Stimulated activated CD8-positive, alpha-beta memory T cell treated with anti-CD3 and anti-CD28 coated beads, Interleukin-15, amount 100 ng/mL, for 24 hours (primary cell): ENCODE measurements around the gene FMNL2.

ENCODE experiments used
- DNase-seq: peaks from one replicate; pipeline ENCODE4 v3.0.0-alpha.2; 2020; ENCODE audit warnings: low read depth

FMNL2 gene

GRCh38 chr2:152618193-152618564, 283.2 kb downstream of the FMNL2 start:
- no peak for DNase-seq

DNA sequence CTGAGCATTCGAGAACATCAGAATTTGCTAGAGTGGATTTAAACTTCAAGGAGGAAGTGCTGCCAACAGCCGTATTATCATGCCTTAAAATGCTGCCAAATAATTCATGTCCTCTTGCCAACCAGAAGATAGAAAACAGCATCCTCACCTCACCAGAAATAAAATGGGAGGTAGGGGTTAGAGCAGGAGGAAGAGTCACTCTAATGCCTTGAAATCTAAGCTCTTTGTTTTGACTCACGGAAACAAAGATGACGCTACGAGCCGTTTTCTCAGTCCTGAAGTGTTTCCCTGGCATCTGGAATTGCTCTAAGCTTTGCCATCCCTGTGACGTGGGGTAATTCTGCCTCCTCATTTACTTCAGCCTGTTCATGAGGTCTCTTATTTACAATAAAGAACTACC, 285.2 kb downstream of the FMNL2 start:
- DNase-seq = no peak

- DNase-seq = no peak
These were observed 286.0 kb downstream of the FMNL2 start for GRCh38 chr2:152620985-152621384.

GRCh38 chr2:152622219-152622618, 287.2 kb downstream of the FMNL2 start:
- DNase-seq = no peak

DNA sequence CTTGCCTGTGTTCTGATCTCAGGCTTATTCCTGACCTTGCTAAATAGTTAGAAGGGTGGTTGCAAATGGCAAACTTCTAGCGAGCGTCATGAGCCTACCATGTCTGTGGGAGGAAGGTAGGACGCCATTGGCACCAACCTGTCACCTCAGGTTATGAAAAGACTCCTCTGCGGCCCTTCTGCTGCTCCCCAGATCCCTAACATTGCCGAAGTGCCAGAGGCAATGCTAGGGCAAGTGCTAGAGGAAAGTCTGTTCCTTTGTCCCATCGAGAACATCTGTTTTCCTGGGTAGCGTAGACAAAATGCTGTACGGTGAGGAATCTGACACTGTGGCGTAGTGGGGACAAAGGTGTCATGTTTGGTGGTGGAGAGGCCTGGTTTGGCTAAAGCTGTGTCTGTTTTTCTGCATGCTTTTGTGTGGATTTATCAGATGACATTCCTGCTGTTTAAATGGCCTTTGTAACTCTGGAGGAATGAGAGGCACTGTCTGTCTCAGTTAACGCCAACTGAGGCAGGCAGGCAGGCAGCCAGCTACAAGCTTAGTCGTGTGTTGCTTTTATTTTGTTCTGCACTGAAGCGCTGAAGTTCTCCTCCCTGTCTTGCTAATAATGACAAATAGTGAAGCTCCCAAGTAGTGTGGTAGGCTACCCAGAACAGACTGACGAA, 288.2 kb downstream of the FMNL2 start:
- no peak for DNase-seq

GRCh38 chr2:152623775-152624174, 288.8 kb downstream of the FMNL2 start:
- no peak for DNase-seq

- DNase-seq = no peak
These were observed 289.8 kb downstream of the FMNL2 start for GRCh38 chr2:152624805-152625204.

GRCh38 chr2:152626911-152627339, 292.0 kb downstream of the FMNL2 start:
- no peak for DNase-seq

DNA sequence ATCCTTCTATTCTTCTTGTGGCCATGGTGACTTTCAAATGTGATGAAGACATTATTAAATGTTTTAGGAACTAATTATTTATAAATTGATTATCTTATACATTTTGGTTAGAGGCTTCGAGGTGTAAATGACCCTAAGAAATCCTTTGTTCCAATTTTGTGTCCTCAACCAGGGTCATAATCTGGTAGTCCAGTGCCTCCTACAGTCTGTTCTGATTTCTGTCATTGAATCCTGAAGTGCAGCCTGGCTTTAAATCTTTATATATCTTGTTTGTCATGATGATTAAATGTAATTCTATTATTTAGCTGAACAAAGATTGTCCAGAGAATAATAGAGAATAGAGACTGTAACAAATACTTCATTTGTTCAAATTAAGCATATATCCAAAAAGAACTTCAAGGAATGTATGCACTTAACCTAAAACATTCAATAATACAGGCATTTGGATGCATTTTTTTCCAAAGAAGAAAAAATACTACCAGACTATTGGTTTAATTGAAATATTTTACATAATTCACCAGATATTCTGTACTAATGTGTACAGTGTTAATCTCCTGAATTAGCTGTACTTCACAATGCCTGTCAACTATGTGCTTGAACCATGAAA, 292.5 kb downstream of the FMNL2 start:
- DNase-seq = no peak

DNA sequence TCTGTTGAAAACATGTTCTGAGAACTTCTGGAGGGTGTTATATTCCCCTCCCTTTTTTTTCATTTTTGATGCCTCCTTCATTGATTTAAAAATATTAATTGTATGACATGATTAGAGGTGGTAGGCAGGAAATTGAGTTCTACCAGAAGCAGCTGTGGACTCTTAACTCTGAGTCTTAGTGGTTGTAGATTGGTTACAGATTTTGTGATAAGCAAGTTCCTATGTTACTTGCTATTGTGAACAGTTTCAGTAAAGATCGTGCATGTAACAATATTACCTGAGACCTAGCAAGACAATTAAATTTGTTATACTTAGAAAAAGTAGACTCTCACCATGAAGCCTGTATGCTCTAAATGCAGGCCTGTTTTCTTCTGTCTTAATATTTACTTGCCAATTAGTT, 294.2 kb downstream of the FMNL2 start:
- DNase-seq = no peak

DNA sequence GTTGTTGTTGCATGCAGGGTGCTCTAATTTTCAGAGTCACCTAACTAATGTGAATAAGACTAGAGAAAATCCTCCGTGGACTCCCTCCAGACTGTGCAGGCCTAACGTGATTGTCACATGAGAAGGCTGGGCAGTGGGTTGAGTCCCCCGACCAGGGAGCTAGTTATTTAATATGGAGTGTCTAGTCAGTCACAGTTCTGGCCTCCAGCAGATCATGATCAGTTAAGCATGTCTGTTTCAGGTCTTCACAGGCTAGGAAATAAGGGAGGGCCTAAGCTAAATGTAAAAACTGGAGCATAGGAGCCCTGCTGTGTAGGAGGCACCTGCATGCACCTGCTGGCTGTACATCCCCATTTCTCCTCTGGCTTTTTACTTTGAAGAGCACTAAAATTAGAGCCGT, 295.5 kb downstream of the FMNL2 start:
- DNase-seq = no peak

GRCh38 chr2:152632736-152633135, 297.8 kb downstream of the FMNL2 start:
- DNase-seq = no peak

DNA sequence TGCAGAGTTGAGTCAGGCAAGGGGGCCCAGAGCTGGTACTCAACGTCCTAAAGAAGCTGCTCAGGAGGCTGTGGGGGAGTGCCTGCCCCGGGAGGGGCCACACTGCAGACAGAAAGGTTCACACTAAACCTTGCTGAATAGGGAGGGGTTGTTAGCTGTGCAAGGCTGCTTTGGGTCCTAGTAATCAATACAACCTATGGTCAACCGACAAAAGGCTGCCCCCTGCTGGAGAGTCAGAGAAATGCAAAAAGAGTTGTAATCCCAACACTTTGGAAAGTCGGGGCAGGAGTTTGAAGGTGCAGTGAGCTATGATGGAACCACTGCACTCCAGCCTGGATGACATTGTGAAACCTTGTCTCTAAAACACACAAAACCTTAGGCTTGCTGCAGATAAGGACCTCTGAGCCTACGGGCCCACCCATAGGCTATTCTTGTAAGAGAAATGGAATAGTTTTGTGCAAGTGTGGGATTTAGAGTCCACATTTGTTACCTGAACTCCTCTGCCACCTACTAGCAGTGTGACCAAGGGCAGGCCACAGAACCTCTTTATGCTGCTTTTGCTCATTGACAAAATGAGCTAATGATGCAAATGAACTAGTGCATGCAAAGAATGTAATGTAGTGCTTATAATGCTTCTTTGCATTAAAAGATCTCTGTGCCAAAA, 300.8 kb downstream of the FMNL2 start:
- peak; percentile 35 for DNase-seq

DNA sequence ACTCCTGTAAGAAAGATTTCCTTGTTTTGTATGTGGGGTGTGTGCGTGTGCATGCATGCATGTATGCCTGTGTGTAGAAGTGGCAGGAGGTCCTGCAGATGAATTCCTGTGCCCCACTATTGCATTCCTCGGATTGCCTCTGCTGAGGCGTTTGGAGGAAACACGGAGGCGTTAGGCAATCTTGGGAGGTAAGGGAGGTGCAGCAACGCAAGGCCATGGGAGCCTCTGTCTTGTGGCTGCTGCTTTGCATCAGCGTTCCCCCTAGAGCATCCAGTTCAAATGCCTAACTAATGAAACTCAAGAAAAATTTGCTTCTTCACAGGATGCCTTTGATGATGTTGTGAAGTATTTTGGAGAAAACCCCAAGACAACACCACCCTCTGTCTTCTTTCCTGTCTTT, 302.3 kb downstream of the FMNL2 start:
- DNase-seq = no peak

GRCh38 chr2:152638056-152638455, 303.1 kb downstream of the FMNL2 start:
- no peak for DNase-seq

DNA sequence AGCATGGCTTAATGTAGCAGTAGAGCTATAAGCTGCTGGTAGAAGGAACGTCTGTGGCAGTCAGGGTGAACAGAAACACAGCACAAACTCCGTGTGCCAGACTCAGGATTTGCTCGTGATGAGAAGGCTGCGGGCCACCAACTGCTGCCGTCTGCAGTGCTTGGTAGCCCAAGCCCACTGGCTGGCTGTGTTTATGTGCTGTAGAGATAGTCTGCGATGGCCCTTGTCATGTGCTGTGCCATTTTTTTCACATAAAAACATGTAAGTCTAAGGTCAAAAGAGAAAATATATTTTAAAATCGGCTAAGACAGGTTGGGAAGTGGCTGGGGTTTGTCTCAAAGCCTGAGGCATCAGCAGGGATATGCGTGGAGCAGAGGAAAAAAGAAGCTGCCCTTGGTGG, 303.6 kb downstream of the FMNL2 start:
- no peak for DNase-seq

DNA sequence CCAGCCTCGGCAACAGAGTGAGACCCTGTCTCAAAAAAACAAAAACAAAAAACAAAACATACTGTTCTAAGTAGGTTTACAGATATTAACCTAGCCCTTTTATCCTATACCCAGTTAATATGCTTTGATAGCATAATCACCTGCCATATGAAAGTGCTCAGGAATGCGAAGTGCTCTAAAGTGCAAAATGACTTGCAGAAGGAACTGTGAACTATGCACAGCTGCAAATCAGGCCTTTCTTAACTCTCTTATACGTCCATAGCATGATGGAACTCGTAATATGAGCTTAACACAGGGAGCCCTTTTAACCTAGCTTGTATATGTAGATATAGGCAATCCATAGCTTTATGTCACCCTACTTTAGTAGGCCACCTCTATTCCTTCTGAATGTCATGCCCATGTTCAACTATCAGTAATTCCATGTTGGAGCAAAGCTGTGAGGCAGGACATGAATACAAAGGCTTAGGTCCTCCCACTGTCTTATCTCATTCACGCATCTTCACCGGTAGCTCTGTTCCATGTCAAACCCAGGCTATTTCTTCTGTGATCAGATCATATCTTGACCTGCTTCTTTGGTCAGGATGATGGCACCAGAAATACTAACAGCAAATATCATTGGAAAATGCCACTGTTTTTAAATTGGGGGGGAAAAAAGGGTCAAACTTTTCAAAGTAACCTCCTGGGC, 309.4 kb downstream of the FMNL2 start:
- no peak for DNase-seq

- no peak for DNase-seq
These were observed 311.3 kb downstream of the FMNL2 start for GRCh38 chr2:152646264-152646663.

DNA sequence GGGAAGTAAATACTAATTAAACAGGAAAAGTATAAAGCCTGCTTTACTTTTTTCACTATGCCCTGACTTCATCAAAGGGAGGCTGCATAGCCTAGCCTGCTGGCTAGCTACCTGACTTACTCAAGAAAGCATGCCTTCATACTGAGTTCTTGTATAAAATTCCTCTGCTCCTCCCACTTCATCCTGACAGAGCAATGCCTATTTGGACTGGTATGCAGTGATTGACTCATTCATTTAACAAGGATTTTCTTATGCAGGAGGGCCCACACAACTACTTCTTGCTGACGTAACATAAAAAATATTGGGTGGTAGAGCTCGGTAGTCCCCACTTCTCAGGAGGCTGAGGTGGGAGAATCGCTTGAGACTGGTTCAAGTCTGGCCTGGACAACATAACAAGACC, 311.8 kb downstream of the FMNL2 start:
- DNase-seq = no peak

- DNase-seq = no peak
These were observed 312.6 kb downstream of the FMNL2 start for GRCh38 chr2:152647552-152647951.

DNA sequence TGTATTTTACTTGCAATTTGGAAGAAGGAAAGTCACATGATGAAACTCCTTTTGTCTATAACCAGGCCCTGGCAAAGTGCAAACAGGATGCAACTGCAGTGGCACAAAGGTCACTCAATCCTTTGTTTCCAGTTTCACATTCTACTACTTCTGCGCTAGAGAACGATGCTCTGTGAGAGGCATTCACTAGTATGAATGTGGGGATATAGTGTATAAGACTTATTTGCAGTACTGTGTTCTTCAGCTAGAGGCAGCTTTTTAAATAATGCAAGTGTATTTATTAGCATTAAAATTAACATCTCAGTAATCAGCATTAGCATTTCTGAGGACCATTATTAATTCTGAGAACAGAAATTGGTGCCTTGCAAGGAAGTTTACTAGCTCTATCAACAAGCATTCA, 313.4 kb downstream of the FMNL2 start:
- no peak for DNase-seq

- no peak for DNase-seq
These were observed 315.0 kb downstream of the FMNL2 start for GRCh38 chr2:152649997-152650396.

GRCh38 chr2:152650768-152651371, 315.9 kb downstream of the FMNL2 start:
- no peak for DNase-seq
